Measurements from ENCODE around the gene POLR1G. TPM values are rescaled to one million over a fixed set of nuclear protein-coding genes. Genes with fewer than 3 reads are reported as not detected.

The POLR1G gene
- total and polyA plus RNA-seq, 2 experiments from 2014 or later: 6.0 to 17.8 TPM

DNA sequence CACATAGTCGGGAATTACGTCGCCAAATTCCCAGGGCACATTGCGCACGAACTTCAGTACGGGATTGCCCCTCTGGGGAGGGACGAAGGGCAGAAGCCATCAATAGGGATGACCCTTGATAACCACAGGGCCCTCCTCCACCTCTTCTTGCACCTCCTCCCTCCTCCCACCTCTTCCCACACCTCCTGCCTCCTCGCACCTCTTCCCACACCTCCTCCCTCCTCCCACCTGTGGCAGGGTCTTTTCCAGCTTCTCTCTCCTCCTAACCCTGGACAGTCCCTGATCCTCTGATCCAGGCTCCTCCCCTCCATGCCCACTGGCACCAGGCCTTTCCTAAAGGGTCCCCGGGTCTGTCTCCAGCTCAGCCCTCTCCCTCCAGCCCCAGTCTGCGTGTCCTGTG is 13.9 kb downstream of the POLR1G start:
- no peak for DNase-seq (ENCODE audit: low read depth in 1 of 2, low spot score in 1 of 2)
- Histone ChIP-seq H3K4me3 (no peak overlapping the region), H3K9me3 (ENCODE audit: low read depth) (no peaks in the 10 kb centered on the region), H3K27me3 (no peaks in the 10 kb centered on the region), H3K4me1 (ENCODE audit: low read depth) (peaks cover 11% of the 10 kb centered on the region), H3K36me3 (peaks cover 20% of the 10 kb centered on the region), H3K27ac (no peak overlapping the region)
- TF ChIP-seq, protein P1, sequence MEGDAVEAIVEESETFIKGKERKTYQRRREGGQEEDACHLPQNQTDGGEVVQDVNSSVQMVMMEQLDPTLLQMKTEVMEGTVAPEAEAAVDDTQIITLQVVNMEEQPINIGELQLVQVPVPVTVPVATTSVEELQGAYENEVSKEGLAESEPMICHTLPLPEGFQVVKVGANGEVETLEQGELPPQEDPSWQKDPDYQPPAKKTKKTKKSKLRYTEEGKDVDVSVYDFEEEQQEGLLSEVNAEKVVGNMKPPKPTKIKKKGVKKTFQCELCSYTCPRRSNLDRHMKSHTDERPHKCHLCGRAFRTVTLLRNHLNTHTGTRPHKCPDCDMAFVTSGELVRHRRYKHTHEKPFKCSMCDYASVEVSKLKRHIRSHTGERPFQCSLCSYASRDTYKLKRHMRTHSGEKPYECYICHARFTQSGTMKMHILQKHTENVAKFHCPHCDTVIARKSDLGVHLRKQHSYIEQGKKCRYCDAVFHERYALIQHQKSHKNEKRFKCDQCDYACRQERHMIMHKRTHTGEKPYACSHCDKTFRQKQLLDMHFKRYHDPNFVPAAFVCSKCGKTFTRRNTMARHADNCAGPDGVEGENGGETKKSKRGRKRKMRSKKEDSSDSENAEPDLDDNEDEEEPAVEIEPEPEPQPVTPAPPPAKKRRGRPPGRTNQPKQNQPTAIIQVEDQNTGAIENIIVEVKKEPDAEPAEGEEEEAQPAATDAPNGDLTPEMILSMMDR (IDR thresholded peaks at IDR 0.05; ENCODE audit: low read depth, low read length): no peak

DNA sequence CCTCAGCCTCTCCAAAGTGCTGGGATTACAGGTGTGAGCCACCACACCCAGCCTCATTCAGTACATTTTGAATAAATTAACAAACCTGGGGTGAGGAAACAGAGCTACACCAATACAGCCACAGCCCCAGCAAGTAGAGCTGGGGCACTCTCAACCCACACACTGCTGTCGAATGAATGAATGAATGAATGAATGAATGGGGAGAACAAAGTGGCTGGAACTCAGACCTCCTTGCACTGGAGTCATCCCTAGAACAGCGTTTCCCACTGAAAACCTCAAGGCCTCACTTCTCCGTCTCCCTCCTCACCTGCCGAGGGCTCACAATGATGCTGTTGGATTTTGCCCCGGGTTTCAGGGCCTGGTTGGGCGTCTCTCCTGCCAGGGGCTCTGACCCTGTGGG is 14.4 kb downstream of the POLR1G start:
- no peak for DNase-seq (ENCODE audit: low read depth in 1 of 2, low spot score in 1 of 2)
- no peaks in the 10 kb centered on the region for H3K27me3 ChIP-seq
- peaks cover 11% of the 10 kb centered on the region for H3K4me1 ChIP-seq (ENCODE audit: low read depth)
- no peaks in the 10 kb centered on the region for H3K9me3 ChIP-seq (ENCODE audit: low read depth)
- H3K27ac ChIP-seq: no peak overlapping the region
- TF ChIP-seq, protein P1 (IDR thresholded peaks at IDR 0.05; ENCODE audit: low read depth, low read length): no peak
- H3K4me3 ChIP-seq: no peak overlapping the region
- peaks cover 20% of the 10 kb centered on the region for H3K36me3 ChIP-seq

DNA sequence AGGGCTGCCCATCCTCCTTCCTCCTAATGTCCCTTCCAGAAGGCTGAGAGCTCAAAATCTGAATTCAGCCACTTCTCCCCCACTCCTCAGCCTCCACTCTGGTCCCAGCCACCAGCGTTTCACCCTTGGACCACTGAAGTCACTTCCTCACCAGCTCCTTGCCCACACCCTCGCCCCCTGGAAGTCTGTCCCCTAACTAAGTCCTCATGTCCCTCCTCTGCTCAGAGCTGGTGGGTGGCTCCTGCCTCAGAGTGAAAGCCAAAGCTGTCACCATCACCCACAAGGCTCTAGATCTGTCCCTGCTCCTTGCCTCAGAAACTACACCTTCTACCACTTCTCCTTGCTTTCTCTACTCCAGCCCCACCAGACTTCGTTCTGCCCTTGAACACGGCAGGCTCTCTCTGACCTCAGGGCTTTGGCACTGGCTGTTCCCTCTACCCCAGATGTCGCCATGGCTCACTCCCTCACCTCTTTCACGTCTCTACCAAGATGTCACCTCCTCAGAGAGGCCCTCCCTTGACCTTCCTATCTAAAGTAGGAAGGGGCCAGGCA is 15.6 kb downstream of the POLR1G start:
- TF ChIP-seq, protein P1 (IDR thresholded peaks at IDR 0.05; ENCODE audit: low read depth, low read length): no peak
- no peak for DNase-seq (ENCODE audit: low read depth in 1 of 2, low spot score in 1 of 2)
- Histone ChIP-seq H3K4me3 (no peak overlapping the region), H3K4me1 (ENCODE audit: low read depth) (peaks cover 11% of the 10 kb centered on the region), H3K36me3 (peaks cover 18% of the 10 kb centered on the region), H3K27ac (peak overlapping the region; percentile 4), H3K9me3 (ENCODE audit: low read depth) (no peaks in the 10 kb centered on the region), H3K27me3 (no peaks in the 10 kb centered on the region)

DNA sequence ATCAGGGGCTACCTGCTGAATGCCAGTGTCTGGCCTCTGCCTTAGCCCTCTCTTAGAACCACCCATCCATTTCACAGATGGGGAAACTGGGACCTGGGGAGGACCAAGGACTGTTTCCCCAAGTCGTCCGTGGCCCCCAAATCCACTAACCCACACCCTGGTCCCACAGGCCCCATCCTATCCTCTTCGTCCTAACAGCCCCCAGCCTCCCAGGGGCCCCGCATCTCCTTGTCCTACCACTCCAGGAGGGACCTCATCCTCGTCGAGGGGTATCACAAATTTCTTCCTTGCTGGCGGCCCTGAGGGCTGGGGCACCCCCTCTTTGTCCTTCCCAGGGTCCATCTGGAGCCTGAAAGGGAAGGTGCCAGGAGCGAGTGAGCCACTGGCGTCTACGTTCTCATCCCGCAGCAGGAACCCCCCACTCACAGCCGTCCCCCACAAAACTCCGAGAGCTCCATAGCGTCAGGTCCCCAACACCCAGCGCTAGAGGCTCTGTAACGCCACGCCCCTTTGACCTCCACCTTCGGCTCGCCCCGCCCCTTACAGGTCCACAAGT is 16.7 kb downstream of the POLR1G start:
- H3K9me3 ChIP-seq (ENCODE audit: low read depth): no peaks in the 10 kb centered on the region
- TF ChIP-seq, protein P1 (IDR thresholded peaks at IDR 0.05; ENCODE audit: low read depth, low read length): no peak
- no peak for DNase-seq (ENCODE audit: low read depth in 1 of 2, low spot score in 1 of 2)
- H3K27me3 ChIP-seq: no peaks in the 10 kb centered on the region
- peak overlapping the region; percentile 53 for H3K4me3 ChIP-seq
- peaks cover 11% of the 10 kb centered on the region for H3K4me1 ChIP-seq (ENCODE audit: low read depth)
- H3K27ac ChIP-seq: peak overlapping the region; percentile 86
- peaks cover 8% of the 10 kb centered on the region for H3K36me3 ChIP-seq

DNA sequence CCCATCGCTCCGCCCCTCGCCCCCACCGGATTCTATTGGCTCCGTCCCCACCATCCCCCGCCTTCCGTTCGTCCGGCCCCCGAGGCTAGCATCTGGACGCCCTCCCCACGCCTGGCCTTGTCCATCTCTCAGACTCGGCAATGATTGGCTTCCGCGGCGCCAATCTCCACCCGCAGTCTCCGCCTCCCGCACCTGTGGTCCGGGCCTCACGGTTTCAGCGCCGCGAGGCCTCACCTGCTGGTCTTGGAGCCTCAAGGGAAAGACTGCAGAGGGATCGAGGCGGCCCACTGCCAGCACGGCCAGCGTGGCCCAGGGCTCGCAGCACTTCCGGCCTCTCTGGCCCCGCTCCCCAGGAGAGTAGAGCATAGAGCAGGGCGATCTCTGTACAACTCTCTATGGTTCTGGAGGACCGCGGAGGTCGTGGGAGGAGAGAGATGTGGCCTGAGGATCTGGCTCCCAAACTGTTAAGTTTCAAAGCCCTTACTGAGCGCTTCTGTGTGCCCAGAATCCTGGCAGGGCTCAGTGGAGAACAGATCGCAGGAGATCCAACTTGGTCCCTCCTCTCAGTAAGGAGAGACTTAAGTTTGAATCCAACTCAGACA is 17.2 kb downstream of the POLR1G start, which contains the start of gene ERCC1:
TSS of gene ERCC1 (minus strand) at position 329 of the 602 bp plus-strand sequence. CDS start 543 bp downstream, outside the sequence.
- peak within 1 kb of the TSS; percentile 53 for H3K4me3 ChIP-seq
- no peaks in the 10 kb centered on the region for H3K27me3 ChIP-seq
- peak within 1 kb of the TSS; percentile 86 for H3K27ac ChIP-seq
- DNase-seq (ENCODE audit: low read depth in 1 of 2, low spot score in 1 of 2): peak; percentile 97 to 99
- H3K36me3 ChIP-seq: peaks cover 8% of the 10 kb centered on the region
- no peaks in the 10 kb centered on the region for H3K9me3 ChIP-seq (ENCODE audit: low read depth)
- peaks cover 11% of the 10 kb centered on the region for H3K4me1 ChIP-seq (ENCODE audit: low read depth)
- TF ChIP-seq, protein P1 (IDR thresholded peaks at IDR 0.05; ENCODE audit: low read depth, low read length): no peak
